T-helper 1 cell treated with Interleukin-12 subunit alpha and Interleukin-12 subunit beta and Interleukin-4 antibody, amounts not matched to agents 30 μg/mL and 1 μg/mL, for 36 hours (primary cell): ENCODE results near the gene MPP1.
"Not testable (repeated sequence)": the region's sequence is repeated elsewhere in the genome, so short reads cannot be mapped to it uniquely, and the experiment has no call there.

Source experiments
- H3K27ac Mint-ChIP-seq: one replicate; pipeline ENCODE4 v1.8.0; 2021; ENCODE audit warnings: mild to moderate bottlenecking, mixed read lengths
- H3K27me3 Mint-ChIP-seq: one replicate; pipeline ENCODE4 v1.8.0; 2021; ENCODE audit warnings: low read depth, mixed read lengths
- H3K36me3 Mint-ChIP-seq: one replicate; pipeline ENCODE4 v1.8.0; 2021; ENCODE audit warnings: low read depth, mixed read lengths
- H3K4me1 Mint-ChIP-seq: one replicate; pipeline ENCODE4 v1.8.0; 2021; ENCODE audit warnings: low read depth, mixed read lengths
- H3K4me3 Mint-ChIP-seq: one replicate; pipeline ENCODE4 v1.8.0; 2021; ENCODE audit warnings: mild to moderate bottlenecking, moderate library complexity, mixed read lengths
- H3K9me3 Mint-ChIP-seq: one replicate; pipeline ENCODE4 v1.8.0; 2021; ENCODE audit warnings: mixed read lengths

MPP1 gene

DNA sequence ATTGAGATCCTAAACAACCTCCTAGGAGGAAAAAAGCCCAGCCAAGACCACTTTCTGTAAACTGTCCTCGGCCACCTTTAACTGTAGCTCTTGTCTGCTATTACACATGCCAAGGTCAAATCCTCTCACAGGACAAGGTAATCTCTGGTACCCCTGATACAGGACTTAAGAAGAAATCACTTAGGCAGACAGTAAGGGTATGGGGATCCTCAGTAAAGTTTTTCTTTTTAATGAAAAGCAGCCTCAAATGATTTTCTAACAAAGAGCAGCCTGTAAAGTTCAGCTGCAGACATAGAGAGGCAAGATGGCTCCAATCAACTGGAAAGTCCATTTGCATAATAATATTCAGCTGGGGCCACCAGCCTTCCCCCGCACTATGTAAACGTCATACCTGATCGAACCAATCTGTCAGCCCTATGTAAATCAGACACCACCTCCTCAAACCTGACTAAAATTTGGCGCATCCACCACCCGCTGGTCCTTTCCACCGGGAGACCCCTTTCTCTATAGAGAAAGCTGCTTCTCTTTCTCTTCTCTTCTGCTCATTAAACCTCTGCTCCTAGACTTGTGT lies 14.6 kb upstream of the MPP1 start:
- Mint-ChIP-seq H3K4me1 (no peaks in the 10 kb centered on the region), H3K9me3 (no peaks in the 10 kb centered on the region), H3K27ac (no peak overlapping the region), H3K36me3 (no peaks in the 10 kb centered on the region), H3K27me3 (peaks cover 3% of the 10 kb centered on the region), H3K4me3 (no peak overlapping the region)

DNA sequence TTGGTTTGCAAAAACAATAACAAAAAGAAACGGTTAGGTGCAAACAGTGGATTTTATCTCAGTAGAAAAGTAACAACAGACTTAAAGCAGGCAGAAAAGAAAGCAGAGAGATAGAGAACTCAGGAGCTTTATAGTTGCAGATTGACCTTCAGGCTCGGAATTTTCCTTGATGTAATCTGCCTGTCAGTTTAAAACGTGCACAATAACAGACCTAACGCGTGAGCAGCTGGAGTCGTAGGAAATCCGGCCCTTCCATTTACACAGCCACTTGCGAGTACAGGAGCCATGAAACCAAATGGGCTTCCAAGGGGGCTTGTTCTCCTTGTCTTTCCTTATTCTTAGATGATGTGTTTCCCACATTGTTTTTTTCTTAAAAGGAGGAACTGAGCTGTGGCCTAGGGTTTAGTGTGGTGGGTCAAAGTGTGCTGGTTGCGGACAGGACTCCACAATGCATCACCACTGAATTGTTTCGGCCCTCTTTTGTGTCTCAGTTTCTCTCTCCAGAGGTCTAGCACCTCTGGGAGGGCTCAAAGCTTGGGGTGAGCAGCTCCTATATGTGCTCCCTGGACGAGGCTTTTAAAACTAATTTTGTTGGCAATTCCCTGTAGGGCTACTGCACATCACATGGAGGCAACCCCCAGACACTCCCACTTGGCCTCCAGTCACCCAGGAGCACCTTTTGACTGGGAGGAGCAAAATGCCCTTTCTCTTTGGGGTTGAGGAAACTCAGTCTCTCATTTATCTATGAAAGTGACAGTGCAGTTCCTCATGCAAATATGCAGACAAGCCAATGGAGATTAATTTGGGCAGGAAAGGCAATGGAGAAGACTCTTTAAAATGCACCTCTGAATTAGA lies 13.9 kb upstream of the MPP1 start:
- H3K4me1 Mint-ChIP-seq, result no peaks in the 10 kb centered on the region
- no peaks in the 10 kb centered on the region for H3K36me3 Mint-ChIP-seq
- no peak overlapping the region for H3K4me3 Mint-ChIP-seq
- no peaks in the 10 kb centered on the region for H3K9me3 Mint-ChIP-seq
- H3K27me3 Mint-ChIP-seq, result peaks cover 3% of the 10 kb centered on the region
- no peak overlapping the region for H3K27ac Mint-ChIP-seq

DNA sequence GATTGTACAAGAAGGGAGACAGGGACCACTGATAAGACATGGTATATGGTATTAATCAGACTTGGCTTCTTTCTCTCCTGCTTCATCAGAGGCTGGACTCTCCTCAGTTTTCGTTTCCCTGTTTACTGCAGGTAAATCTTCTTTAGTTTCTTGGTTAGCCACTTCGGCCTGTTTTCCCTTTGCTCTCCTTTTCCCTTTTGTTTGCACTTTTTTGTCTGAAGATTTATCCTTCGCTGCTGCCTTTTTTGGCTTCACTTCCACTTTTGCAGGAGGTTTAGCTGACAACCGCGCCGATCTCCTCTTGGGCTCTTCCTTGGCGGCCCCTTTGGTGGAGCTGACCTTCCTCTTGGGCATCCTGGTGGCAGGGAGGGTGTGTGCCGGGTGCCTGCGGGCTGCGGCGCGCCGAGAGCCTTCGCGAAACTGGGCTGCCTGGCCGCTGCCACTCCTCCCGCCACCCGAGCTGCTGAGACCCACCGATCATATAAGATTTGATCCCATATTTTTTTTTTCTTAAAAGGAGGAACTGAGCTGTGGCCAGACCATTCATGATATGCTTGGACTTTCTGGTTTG lies 11.8 kb upstream of the MPP1 start:
- H3K27me3 Mint-ChIP-seq, result peaks cover 14% of the 10 kb centered on the region
- H3K36me3 Mint-ChIP-seq, H3K9me3 Mint-ChIP-seq: not testable (repeated sequence)

DNA sequence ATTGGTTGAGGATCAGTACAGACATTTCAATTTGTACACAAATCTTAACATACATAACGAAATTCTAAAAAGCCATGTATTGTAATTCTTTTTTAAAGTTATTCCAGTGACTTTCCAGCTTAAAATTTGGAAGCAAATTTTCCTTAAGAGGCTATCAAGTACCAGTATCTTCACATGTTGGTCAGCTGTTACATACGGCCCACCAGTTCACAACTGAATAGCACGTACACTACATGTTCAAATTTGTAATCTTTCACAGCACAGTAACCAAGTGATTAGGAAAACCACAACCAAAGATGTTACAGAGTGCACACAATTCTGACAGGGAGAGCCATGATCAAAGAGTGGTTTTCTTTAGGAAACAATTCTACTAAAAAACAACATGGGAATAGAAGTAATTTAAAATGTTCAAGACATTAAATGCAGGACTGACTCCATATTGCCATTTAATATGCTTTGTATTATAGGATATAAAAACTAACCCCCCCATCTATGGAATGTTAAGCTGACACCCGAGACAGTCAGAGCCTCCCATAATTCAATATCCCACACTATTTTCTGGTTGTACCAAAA lies 11.1 kb upstream of the MPP1 start:
- not testable (repeated sequence) for H3K9me3 Mint-ChIP-seq, H3K36me3 Mint-ChIP-seq, H3K4me3 Mint-ChIP-seq, H3K27ac Mint-ChIP-seq, H3K4me1 Mint-ChIP-seq
- H3K27me3 Mint-ChIP-seq, result peaks cover 16% of the 10 kb centered on the region

More for the DNA sequence above, 11.8 kb upstream of the MPP1 start:
- not testable (repeated sequence) for H3K27ac Mint-ChIP-seq, H3K4me1 Mint-ChIP-seq, H3K4me3 Mint-ChIP-seq

DNA sequence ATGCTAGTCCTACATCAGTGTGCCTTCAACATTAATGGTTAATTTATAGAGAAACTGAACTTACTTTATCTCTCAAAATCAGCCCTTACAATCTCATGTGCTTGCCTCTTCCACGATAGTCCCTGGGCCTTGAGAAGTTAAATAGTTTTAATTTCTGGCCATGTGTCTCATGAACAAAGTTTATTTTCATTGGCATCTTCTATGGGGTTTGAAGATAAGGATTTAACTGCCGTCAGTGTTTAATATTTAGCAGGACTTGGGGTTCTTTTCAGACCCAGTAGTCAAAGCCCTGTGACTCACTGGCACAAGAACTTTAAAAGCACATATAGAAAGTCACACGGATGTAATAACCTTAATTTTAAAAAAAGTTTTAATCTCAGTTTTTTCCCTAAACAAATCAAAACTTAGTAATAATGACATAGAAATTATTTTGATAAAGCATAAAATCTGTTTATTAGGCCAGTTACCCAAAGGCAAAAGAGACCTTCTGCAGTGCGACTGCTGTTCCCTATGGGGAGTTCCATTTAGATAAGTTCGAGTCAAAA lies 10.1 kb upstream of the MPP1 start:
- Mint-ChIP-seq H3K27me3 (peaks cover 16% of the 10 kb centered on the region), H3K36me3 (no peaks in the 10 kb centered on the region), H3K27ac (no peak overlapping the region), H3K4me1 (no peaks in the 10 kb centered on the region), H3K9me3 (no peaks in the 10 kb centered on the region), H3K4me3 (no peak overlapping the region)

DNA sequence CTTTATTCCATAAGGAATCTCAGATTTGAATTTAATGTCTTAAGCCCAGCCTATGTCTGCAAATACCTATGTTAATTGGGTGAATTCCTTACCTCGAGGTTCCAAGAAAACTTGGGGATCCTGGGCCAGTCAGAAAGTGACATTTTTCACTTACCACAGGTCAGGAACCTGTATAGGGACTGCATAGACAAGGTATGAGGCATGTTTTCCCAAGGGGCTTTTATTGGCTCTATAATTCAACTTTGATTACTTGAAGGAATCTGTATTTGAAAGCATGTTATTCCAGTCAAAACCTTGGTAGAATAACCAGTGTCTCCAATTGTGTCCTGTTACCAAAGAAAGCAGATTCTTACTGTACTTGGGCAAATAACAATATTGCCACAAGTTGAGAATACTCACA lies 8.5 kb upstream of the MPP1 start:
- Mint-ChIP-seq H3K27me3 (peaks cover 16% of the 10 kb centered on the region), H3K36me3 (no peaks in the 10 kb centered on the region), H3K27ac (no peak overlapping the region), H3K4me3 (no peak overlapping the region), H3K4me1 (no peaks in the 10 kb centered on the region), H3K9me3 (no peaks in the 10 kb centered on the region)

DNA sequence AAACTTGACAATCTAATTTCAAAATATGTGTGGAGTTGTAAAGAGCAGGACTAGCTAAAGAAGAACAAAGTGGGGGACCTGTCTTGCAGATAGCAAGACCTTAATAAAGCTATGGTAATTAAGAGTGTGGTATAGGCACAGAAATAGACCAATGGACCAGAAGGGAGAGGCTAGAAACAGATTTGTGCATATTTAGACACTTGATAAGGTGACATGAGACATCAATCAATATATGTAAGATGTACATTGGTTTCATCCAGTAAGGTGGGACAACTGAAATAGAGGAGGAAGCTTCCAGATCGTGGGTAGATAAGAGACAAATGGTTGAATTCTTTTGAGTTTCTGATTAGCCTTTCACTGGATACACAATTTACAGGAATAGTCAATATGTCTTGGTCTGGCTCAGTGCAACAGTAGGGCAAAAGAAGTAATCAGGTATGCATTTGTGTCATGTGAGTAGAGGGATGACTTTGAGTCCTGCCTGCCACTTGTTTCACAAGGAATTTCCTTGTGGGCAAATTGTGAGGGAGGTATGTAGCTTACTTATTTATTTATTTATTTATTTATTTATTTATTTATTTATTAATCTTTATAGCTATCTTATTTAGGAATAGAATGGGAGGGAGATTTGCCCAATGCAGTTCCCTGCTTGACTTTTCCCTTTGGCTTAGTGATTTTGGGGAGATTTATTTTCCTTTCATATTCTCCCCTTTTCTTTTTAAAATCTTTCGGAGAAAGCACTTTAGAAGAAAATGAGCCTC lies 7.2 kb upstream of the MPP1 start:
- H3K4me1 Mint-ChIP-seq, result no peaks in the 10 kb centered on the region
- peaks cover 16% of the 10 kb centered on the region for H3K27me3 Mint-ChIP-seq
- no peak overlapping the region for H3K4me3 Mint-ChIP-seq
- peaks cover under 1% of the 10 kb centered on the region for H3K9me3 Mint-ChIP-seq
- no peak overlapping the region for H3K27ac Mint-ChIP-seq
- H3K36me3 Mint-ChIP-seq, result no peaks in the 10 kb centered on the region

DNA sequence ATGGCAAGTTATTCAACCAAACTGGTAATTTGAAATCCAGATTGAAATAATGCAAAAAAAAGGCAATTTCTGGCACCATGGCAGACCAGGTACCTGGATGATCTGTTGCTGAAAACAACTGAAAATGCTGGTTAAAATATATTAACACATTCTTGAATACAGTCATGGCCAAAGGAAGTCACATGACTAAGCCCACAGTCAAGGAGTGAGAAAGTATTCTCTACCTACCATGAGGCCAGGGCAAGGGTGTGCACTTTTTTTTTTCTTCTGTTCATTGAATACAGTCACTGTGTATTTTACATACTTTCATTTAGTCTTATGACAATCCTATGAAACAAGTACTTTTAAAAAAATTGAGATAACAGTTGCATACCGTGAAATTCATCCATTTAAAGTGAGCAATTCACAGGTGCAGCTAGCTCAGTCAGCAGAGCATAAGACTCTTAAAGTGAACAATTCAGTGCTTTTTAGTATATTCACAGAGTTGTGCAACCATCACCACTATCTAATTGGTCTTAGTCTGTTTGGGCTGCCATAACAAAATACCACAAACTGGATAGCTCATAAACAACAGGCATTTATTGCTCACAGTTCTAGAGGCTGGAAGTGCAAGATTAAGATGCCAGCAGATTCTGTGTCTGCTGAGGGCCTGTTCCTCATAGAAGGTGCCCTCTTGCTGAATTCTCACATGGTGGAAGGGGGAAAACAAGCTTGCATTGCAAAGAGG lies 4.8 kb upstream of the MPP1 start:
- H3K9me3 Mint-ChIP-seq, result peaks cover 4% of the 10 kb centered on the region
- H3K27ac Mint-ChIP-seq, result no peak overlapping the region
- H3K4me1 Mint-ChIP-seq, result peaks cover 7% of the 10 kb centered on the region
- H3K36me3 Mint-ChIP-seq, result peaks cover 3% of the 10 kb centered on the region
- peaks cover 13% of the 10 kb centered on the region for H3K27me3 Mint-ChIP-seq
- H3K4me3 Mint-ChIP-seq, result no peak overlapping the region

DNA sequence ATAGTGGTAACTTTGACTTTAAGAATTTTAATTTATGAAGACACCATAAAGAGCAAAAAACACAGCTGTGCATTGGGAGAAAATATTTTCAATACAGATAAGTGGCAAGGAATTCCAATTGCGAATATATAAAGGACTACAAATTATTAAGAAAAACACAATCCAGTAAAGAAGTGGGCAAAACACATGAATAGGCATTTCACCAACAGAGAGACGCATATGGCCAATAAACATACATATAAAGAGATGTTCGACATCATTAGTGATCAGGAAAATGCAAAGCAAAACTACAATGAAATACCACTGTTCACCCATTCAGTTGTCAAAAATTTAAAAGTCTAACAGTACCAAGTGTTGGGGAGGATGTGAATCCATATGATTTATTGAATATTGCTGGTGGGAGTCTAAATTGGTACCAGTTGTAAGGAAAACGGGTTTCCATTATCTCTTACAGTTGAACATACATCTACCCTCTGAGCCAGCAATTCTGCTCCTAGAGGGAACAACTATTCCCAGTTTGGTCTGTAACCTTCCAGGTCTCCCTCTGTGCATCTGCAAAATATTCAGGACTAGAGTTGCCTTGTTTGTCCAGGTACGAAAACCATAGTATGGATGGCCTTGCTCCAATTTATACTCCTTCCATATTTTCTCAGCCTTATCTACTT lies 1.7 kb upstream of the MPP1 start:
- Mint-ChIP-seq H3K36me3 (peaks cover 3% of the 10 kb centered on the region), H3K9me3 (peaks cover 4% of the 10 kb centered on the region), H3K27me3 (no peaks in the 10 kb centered on the region), H3K4me3 (no peak overlapping the region), H3K4me1 (peaks cover 25% of the 10 kb centered on the region), H3K27ac (no peak overlapping the region)

DNA sequence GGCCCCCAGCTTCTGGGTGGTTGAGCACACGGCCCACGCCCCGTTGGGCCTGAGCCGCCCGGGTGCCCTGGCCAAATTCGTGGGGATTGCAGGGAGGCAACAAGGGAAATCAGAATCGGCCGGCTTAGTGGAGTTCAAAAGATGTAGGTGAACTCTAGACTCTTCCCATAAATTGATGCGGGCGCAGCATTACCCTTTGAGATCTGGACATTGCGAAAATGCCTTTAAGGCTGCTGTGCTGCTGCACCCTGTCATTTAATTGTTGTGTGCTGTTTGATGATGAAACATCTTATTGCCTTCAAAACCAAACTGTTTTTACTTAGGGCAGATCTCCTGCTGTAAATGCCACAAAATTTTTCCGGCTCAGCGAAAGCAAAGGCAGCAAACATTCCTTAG lies 409 bp upstream of the MPP1 start:
- H3K4me1 Mint-ChIP-seq, result peaks cover 32% of the 10 kb centered on the region
- H3K27ac Mint-ChIP-seq, result peak overlapping the region; percentile 63
- no peaks in the 10 kb centered on the region for H3K27me3 Mint-ChIP-seq

DNA sequence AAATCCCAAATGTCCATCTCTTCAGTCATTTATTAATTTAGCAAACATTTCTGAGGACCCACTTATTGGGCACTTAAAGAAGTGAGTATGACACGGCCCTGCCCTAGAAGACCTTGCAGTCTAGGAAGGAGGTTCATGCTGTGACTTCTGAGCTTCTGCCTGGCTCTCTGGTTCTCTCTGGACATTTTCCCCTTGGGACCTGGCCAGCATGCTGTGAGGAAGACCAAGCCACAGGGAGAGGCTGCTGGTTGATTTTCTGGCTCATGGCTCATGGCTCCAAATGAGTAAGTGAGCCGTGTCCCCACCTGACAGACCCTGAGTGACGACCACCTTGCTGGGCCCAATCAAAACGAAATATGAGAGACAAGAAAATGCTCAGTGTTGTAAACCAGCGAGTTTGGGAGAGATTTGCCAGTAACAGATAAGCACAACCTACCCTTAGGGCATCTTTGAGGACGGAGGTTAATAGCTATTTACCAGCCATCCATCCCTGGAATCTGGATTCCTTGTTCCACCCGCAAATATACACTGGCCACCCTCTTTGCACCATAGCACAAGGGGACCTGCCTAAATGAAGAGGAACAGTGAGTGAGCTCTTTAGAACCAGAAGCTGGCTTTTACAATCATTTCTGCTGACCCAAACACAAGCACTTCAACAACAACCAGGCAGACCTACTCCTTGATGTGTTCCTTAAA lies 876 bp downstream of the MPP1 start:
- peak overlapping the region; percentile 41 for H3K27ac Mint-ChIP-seq
- H3K4me1 Mint-ChIP-seq, result peaks cover 45% of the 10 kb centered on the region
- no peaks in the 10 kb centered on the region for H3K27me3 Mint-ChIP-seq
- H3K36me3 Mint-ChIP-seq, result peaks cover 6% of the 10 kb centered on the region
- peaks cover 4% of the 10 kb centered on the region for H3K9me3 Mint-ChIP-seq
- H3K4me3 Mint-ChIP-seq, result peak overlapping the region; percentile 85

More for the DNA sequence above, 409 bp upstream of the MPP1 start:
- Mint-ChIP-seq H3K36me3 (peaks cover 3% of the 10 kb centered on the region), H3K9me3 (peaks cover 4% of the 10 kb centered on the region), H3K4me3 (peak overlapping the region; percentile 80)

DNA sequence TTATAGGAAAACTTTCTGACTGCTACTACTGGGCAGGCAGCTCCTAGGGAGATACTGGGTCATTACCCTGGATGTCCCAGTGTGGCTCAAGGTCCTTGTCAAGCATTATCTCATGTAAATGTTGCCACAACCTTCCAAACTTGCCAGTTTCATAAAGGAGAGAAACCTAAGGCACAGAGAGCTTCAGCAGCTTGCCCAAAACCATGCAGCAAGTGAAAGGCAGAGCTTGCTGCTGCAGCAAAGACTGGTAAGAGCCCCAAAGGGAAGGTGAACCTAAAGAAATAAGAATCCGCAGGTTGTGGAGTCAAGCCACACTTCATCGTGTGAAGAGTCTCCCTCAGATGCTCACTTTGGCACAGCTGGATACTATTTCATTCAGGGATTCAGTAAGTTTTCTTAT lies 2.3 kb downstream of the MPP1 start:
- H3K36me3 Mint-ChIP-seq, result peaks cover 6% of the 10 kb centered on the region
- no peaks in the 10 kb centered on the region for H3K27me3 Mint-ChIP-seq
- peak overlapping the region; percentile 38 for H3K4me3 Mint-ChIP-seq
- peak overlapping the region; percentile 49 for H3K27ac Mint-ChIP-seq
- peaks cover 4% of the 10 kb centered on the region for H3K9me3 Mint-ChIP-seq
- H3K4me1 Mint-ChIP-seq, result peaks cover 57% of the 10 kb centered on the region
